HL-60/S4 (cell line): ENCODE measurements around the gene CCBE1.

Experiments
- in situ Hi-C: fragments of 300-500 bp; cut with MboI; formaldehyde crosslinking; loops from 2 replicates; pipeline ENCODE4 v1.14.3; 2022; ENCODE audit warnings: low sequenced_read_pairs

The CCBE1 gene

DNA sequence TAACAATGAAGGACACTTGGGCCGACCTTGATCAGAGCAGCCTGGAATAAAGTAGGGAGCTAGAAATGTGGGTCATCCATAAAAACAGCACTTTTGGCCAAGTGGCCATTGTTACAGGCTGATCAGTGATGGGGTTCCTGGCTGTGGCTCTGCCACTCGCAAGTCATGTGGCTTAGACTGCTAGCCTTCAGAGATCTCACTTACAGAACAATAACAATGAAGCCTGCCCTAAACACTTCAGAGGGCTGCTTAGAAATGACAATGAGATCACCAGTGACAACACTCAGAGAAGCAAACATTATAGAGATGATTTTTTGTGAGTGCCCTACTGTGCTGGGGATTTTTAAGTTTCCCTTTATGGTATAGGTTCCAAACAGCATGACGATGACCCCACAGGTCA is 230.2 kb downstream of the CCBE1 start:
- in situ Hi-C loops = loop anchor here (25.0 kb wide), 1 partner anchor 345 kb away; no protein-coding TSS in a partner anchor

DNA sequence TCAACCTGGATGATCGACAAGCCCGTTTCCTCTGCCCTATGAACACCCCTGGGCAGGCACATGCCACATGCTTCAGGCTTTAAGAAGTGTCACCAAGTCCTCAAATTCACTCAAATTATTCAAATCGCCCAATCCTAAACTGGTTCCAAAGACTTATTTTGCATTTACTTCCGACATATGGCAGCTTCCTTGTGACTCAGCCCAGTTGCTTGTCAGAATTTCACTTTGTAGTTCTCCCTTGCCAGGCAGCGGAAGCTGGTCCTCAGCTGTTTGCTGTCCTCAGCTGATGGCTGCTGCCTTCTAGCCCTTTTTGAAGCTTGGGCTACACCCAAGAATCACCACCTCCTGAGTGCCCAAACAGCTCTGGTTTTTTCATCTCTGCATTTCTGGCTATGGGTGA is 232.7 kb downstream of the CCBE1 start:
- in situ Hi-C loops = loop anchor here (25.0 kb wide), 1 partner anchor 348 kb away; no protein-coding TSS in a partner anchor

DNA sequence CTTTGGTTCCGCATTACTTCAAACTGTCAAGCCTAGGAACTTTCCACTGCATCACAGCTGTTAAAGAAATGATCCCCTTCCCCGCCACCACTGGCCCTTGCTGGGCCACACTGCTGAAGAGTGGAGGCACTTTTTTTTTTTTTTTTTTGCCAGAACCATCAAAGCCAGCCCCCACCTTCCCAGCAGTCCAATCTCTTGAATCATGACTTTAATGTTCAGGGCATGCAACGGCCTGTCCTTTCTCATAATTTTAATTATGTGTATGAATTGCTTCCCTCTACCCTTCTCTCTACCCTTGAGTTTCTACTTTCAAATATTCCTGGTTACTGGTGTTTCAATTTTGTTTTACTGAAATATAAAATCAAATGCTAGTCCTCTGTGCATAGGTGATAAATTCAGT is 236.1 kb downstream of the CCBE1 start:
- in situ Hi-C loops = loop anchor here (25.0 kb wide), 1 partner anchor 351 kb away; no protein-coding TSS in a partner anchor

DNA sequence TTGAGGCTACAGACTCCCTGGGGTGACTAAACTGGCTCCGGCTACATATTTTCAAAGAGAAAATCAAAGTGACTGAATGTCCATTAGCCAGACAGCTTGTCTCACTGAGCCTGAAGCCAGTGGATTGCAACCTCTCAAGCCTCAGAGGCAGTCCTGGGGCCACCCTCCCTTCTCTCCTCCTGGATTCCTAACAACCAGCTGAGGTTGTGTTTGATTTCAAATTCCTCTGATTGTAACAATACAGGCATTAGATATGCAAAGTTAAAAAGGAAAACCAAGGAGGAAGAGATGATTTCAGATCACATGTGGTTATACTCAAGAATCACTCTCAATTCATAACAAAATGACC is 237.2 kb downstream of the CCBE1 start:
- in situ Hi-C loops = loop anchor here (25.0 kb wide), 1 partner anchor 352 kb away; no protein-coding TSS in a partner anchor

DNA sequence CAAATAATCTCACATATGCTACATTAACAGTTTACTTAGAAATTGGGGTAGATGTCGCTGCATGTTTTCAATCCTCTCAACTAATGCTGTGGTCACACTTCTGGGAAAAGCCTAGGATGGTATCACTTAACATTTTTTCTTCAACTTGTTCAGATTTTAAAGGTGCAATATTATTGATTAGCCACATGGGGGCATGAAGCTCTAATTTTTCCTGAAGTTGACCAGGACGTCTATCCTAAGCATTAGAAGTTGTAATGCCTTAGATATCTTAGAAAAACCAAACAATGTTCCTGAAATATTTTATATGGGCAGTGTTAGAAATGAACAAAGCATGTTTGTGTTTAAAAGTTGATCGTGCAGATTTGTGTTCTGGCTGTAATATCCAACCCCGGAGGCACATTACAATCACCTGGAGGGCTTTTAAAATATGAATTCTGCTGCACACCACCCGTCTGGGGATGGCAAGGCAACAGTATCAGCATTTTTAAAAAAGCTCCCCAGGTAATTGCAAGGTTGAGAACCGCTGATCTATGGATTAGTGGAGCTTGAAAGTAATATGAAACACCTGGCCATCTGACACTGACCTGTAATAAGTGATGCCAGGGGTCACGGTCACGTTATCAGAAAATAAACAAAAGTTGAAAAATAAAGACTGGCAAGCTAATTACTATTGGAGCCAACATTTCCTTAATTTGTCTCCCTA is 237.7 kb downstream of the CCBE1 start:
- in situ Hi-C loops = loop anchor here (25.0 kb wide), 1 partner anchor 353 kb away; no protein-coding TSS in a partner anchor

DNA sequence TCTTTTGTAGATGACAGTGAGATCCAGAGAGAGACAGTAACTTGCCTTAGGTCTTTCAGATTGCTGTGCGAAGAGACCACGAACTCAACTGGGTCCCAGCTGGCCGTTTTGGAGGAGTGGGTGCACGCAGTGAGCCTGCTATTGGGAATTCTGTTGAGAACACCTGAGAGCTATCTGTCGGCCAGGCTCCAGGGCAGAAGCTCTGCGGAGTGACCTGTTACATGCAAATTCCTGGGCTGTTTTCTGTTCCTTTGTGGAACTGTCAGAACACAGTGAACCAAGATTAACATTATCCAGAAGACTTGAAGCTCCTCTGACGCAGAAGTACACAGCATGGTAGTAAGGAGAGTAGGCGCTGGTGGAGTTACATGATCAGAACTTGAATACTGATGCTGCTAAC is 238.6 kb downstream of the CCBE1 start:
- in situ Hi-C loops = loop anchor here (25.0 kb wide), 1 partner anchor 354 kb away; no protein-coding TSS in a partner anchor

DNA sequence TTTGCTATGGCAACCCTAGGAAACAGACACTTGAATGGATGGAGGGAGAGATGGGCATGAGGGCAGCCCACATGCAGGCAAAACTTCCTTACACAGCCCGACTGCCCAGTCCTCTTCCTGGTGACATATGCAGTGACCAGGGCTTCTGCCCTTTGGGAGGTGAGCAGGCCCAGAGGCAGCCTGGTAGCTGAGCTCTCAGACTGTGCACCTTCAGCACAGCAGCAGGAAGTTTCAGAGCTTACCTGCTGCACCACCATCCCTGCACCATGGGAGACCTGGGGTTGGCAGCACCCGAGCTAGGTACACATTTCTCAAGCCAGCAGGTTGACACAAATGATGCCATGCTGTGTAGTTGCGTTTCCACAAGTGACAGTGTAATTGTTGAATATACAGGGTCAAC is 240.6 kb downstream of the CCBE1 start:
- in situ Hi-C loops = loop anchor here (25.0 kb wide), 1 partner anchor 356 kb away; no protein-coding TSS in a partner anchor

DNA sequence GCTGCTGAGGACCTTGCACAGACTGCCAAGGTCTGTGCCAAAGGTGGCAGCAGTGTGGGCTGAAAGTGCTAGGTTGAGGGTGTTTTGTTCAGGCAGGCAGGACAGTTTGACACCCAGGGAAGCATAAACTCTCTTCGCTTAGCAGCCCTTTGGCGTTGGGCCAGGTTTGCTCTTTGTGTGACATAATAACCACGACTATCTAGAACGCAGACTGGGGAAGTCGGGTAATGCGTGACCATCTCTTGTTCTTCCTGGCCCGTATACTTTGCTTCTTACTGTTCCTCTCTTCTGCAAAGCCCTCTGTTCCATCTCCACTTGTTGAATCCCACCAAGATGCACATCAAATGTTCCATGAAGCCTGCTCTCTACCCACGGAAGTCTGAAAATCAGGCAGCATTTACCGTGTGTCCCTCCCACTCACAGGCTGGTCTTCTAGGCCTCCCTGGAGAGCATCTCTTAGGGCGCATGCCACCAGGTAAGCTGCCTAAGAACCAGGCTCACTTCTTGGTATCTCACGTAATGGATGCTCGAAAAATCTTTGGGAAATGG is 241.4 kb downstream of the CCBE1 start:
- in situ Hi-C loops = loop anchor here (25.0 kb wide), 1 partner anchor 356 kb away; no protein-coding TSS in a partner anchor

DNA sequence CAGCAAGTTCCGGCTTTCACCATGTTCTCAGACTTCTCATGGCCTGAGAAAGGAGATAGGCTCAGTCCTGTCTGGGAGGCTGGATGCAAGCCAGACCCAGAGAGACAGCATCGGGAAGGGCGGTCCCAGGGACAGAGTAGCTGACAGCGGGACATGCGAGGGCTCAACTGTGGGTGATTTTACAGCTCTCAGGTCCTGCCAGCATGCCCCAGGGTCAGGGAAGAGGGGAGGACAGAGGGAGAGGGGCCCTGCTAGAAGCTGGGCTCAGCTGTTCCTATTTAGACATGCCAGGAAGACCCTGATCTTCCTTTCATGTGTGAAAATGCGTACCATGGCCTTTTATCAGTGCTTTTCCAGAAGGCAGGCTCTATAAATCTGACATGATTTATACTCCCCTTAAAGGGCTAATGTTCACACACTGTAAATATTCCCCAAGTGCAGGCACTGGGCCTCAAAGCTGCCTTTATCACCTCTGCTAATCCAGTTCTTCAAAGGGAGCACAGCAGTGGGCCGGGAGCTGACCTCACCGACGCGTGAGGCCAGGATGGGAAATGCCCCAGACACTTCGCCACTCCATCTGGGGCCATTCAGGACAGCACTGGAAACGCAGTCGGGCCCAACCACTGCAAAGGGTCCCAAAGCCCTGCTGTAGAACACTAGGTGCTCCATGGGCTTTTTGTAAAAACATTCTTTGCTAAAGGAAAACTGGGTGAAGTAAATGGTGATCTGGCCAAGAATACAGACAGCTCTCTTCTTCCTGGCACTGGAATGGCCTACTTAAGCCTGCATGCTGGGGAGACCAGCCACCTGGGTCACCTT is 242.1 kb downstream of the CCBE1 start:
- in situ Hi-C loops = loop anchor here (25.0 kb wide), 1 partner anchor 357 kb away; no protein-coding TSS in a partner anchor

DNA sequence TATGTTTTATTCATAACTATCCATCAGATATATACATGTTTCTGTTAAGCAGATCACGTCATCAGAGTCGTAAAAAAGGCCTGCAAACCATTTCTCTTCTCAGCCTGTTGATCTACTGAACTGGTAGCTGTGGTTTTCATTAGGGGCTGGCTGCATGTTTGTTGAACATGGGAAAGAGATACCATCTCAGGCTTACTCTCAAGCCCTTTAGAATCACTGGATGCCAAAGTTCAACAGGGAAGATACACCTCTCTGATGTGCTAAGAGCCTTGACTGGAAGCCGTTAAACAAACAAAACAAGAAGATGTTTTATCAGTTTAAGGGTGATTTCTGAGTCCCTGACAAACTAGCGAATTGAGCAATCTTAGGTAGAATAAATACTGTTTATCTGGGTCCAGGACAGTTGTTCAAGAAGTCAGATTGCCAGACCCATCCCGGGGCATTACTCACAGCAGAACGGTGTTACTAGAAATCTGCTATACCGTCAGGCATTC is 243.7 kb downstream of the CCBE1 start:
- in situ Hi-C loops = loop anchor here (25.0 kb wide), 1 partner anchor 359 kb away; no protein-coding TSS in a partner anchor

DNA sequence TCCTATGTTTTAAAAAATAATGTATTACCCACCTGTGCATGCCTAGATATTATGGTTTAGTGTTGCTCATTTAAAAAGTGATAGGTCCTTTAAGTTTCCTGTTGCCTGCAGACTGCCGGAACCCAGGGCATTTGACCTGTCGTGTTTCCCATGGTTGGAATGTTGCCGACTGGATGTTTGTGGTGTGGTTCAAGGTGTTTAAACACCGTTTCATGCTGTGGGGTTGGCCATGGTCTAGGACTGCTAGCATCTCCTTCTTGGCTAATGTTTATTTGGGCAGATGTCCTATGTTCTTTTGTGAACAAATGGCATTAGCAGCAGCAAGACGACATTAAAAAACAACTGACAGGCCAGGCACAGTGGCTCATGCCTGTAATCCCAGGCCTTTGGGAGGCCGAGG is 245.3 kb downstream of the CCBE1 start:
- in situ Hi-C loops = loop anchor here (25.0 kb wide), 1 partner anchor 360 kb away; no protein-coding TSS in a partner anchor

DNA sequence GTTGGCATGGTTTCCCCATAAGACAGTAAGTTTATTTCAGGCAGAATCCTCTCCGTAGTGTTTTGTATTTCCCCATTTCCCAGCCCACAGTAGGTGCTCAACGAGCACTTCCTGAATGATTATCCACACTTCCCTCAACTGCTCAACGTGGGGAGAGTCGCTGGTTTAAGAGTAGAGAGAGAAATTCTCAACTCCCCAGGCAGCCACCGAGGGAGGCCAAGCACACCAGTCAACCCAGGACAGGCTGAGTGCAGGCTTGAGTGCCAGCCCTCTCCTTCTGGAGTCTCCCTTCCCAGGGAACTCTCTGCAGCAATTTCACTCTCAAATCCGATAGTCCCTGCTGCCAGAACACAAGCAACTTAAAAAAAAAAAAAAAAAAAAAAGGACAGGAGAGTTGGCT is 246.2 kb downstream of the CCBE1 start:
- in situ Hi-C loops = loop anchor here (25.0 kb wide), 1 partner anchor 361 kb away; no protein-coding TSS in a partner anchor

DNA sequence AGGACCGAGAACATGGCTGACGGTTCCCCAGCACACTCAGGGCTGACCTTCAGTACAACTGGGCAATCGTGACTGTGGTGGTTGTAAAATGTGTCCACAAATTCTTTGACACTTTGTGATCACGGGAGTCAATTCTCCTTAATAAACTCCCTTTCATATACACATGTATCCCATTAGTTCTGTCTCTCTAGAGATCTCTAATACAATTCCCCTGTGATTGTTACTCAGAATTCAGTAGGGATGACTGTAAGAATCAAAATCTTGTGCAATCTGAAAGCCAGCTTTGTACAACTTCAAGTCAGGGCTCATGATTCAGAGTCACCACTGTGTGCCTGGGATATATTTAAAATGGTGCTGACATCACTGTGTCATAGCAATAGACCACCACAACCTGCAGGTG is 248.7 kb downstream of the CCBE1 start:
- in situ Hi-C loops = no loop called here

DNA sequence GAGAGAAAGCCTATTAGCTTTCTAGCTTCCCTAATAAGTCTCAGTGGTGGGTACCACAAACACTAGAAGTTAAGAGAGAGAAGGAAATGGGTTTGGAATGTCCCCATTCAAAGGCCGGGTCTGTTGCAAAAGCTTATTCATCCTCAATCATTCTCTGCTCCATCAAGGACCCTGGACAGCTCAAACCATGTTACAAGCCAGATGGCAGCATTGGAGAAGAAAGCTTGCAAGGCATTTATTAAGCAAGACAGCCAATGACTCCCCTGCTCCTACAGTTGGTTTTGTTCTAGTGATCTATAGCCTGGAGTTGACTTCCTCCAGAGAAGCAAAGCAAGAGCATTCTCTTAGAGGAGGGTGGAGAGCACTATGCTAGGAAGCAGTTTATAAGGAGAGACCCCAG is 251.2 kb downstream of the CCBE1 start:
- in situ Hi-C loops = no loop called here

DNA sequence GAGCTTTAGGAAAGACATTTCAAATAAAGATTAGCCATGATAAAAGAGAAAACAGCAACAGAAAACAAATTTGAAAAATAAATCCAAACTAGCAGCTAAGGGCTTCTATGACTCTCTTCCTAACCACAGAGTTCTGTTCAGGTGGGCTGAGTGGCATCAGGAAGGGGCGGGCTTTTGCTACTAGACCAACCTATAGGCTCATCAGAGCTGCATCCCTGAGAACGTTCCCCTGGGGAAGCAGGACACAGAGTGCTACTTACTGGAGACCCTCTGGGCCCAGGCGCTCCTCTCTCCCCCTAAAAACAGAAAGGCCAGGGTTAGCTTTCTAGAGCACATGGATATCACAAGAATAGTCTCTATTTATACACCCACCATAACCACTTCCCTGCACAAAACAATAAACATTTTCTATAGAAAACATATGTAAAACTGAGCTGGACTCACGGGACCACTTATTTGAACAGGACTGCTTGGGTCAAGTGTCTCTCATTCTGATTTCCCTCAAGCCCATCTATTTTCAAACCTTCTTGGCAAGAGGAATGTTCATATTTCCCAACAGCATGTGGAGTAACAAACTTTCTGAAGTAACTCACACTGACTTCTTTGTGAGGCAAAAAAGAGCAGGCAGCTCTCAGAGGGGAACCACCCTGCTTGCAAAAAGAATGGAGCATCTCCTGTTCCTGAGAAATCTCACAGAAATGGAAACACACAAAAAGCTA is 259.2 kb downstream of the CCBE1 start:
- in situ Hi-C loops = no loop called here

DNA sequence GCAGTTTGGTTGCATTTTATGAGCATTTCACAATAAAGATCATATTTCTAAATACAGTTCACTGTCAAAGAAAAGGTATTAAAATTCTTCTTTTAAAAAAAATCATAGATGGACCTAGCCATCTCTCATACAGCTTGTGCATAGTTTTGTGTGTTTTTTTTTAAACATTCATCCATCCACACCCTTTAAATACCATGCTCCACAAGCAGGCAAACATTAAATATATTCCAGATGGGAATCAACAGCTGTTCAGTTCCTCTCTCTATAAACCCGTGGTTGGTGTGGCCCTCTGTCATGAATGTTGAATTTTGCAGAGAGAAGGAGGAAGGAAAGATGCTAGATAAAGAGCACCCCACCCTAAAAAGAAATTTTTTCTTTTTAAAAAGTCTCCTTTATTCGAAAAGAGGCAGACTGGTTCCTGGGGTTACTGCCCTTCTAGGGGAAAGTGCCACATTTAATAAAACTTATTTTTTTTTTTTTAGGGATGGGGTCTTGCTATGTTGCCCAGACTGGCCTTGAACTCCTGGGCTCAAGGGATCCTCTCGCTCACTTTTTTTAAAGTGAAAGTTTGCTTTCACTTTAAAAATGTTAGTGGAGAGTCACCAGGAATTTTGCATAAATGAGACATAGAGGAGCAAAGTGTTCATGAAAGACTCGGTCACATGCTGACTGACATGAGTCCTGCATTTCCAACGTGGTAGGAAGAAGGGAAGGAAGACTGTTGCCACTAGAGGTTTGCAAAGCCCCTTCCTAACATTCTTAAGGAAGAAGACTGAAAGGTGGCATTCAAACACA is 264.2 kb downstream of the CCBE1 start:
- in situ Hi-C loops = no loop called here

DNA sequence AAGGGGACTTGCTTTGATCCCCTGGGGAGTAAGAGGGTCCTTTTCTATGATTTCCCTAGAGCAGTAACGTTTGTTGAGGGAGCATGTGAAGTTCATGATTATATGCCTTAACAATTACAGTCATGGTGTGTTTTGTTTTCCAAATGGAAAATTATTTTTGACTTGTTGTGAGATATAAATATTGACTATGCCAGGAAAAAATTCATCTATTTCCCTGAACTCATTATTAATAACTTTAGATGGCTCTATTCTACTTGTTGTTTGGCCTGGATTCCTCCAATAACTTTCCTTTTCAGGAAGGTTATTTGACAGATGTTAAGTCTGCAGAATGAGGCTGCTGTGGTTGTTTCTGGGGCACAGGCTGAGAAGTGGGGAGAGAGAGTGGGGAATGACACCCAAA is 266.1 kb downstream of the CCBE1 start:
- in situ Hi-C loops = no loop called here

DNA sequence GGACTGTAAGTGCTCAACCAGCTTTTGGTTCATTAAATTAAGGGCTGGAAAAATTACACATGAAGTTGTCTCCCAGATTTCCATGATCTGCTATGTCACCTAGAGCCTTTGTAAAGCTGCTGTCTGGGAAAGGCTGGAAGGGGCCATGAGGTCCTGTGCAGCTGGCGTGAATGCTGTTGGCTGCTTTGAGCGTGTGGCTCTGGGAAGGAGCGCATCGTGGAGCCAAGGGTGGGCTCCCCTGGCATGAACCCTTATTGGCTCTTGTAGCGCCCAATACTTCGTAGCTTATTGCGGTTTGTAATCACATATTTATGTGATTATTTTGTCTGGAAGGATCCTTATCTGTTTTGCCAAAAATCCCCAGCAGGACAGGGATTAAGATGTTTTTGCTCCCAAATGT is 267.6 kb downstream of the CCBE1 start:
- in situ Hi-C loops = no loop called here

DNA sequence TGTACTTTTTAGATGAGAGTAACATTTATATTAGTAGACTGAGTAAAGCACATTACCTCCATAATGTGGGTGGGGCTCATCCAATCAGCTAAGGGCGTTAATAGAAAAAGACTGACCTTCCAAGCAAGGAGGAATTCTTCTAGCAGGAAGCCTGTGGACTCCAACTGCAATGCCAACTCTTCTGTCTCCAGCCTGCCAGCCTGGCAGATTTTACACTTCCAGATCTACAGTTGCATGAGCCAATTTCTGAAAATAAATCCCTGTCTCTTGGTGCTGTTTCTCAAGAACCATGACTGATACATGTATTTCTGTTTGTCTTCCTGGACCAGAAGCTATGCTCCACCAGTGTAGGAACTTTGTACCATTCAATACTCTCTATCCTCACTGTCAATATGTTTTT is 269.2 kb downstream of the CCBE1 start:
- in situ Hi-C loops = no loop called here

DNA sequence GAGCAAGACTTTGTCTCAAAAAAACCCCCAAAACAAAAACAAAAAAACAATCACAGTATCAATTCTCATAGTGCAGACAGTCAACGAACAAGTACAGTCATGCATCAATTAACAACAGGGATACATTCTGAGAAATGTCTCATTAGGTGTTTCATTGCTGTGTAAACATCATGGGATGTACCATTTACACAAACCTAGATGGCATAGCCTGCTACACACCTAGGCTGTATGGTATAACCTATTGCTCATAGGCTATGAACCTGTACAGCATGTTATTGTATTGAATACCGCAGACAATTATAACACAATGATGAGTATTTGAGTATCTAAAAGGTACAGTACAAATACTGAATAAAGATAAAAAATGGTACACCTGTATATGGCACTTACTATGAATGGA is 270.4 kb downstream of the CCBE1 start:
- in situ Hi-C loops = no loop called here
